Neural cell (in vitro differentiated cells): Measurements from ENCODE around the gene TARS2. TPM values are rescaled to one million over a fixed set of nuclear protein-coding genes. Genes with fewer than 3 reads are reported as not detected.

Source experiments
- H2AFZ ChIP-seq: fragments of 200-600, 300-800 bp; sonication (generic), shearing (Covaris generic); 2 replicates; pipeline ENCODE4 v1.6.0; 2014; ENCODE audit warnings: low read depth, mild to moderate bottlenecking, antibody characterized with exemption, low read length, moderate library complexity
- H3F3A ChIP-seq: fragments of 200-600 bp; shearing (Covaris generic); 2 replicates; pipeline ENCODE4 v1.6.1; 2016; ENCODE audit warnings: mild to moderate bottlenecking, moderate library complexity, mixed read lengths, antibody characterized with exemption, low read length; ENCODE audit not compliant: insufficient read depth, poor library complexity, severe bottlenecking
- H3K27ac ChIP-seq: fragments of 200-600, 300-800 bp; sonication (generic), shearing (Covaris generic); 2 replicates; pipeline ENCODE4 v1.5.1; 2014; ENCODE audit warnings: mild to moderate bottlenecking, low read length, moderate library complexity
- H3K27me3 ChIP-seq: fragments of 300-800, 200-600 bp; sonication (generic), shearing (Covaris generic); 2 replicates; pipeline ENCODE4 v1.6.0; 2014; ENCODE audit warnings: mild to moderate bottlenecking, low read depth, low read length, moderate library complexity; ENCODE audit not compliant: insufficient read depth
- H3K36me3 ChIP-seq: fragments of 300-800, 200-600 bp; sonication (generic), shearing (Covaris generic); 2 replicates; pipeline ENCODE4 v1.5.1; 2014; ENCODE audit warnings: mild to moderate bottlenecking, antibody characterized with exemption, low read length, moderate library complexity; ENCODE audit not compliant: insufficient read depth
- H3K4me2 ChIP-seq: fragments of 300-800, 200-600 bp; sonication (generic), shearing (Covaris generic); 2 replicates; pipeline ENCODE4 v1.6.0; 2014; ENCODE audit warnings: mild to moderate bottlenecking, low read length
- H3K4me3 ChIP-seq: fragments of 300-800, 200-600 bp; sonication (generic), shearing (Covaris generic); 2 replicates; pipeline ENCODE4 v1.5.1; 2014; ENCODE audit warnings: mild to moderate bottlenecking, low read length, moderate library complexity
- H3K79me2 ChIP-seq: fragments of 200-600 bp; shearing (Covaris generic); replicated peaks from 2 replicates; pipeline ENCODE4 v1.6.0; 2014; ENCODE audit warnings: mild to moderate bottlenecking, low read length, moderate library complexity; ENCODE audit not compliant: insufficient read depth
- H3K9ac ChIP-seq: fragments of 300-800, 200-600 bp; sonication (generic), shearing (Covaris generic); 2 replicates; pipeline ENCODE4 v1.6.1; 2016; ENCODE audit warnings: mild to moderate bottlenecking, low read length, mixed read lengths
- H3K9me2 ChIP-seq: fragments of 200-600 bp; shearing (Covaris generic); 2 replicates; pipeline ENCODE4 v1.6.1; 2016; ENCODE audit warnings: mild to moderate bottlenecking, low read length, mixed read lengths; ENCODE audit not compliant: insufficient read depth
- H3K9me3 ChIP-seq: fragments of 200-600, 300-800 bp; sonication (generic), shearing (Covaris generic); 2 replicates; pipeline ENCODE4 v1.6.1; 2016; ENCODE audit warnings: mild to moderate bottlenecking, mixed run types, low read length, moderate library complexity, mixed read lengths
- H4K20me1 ChIP-seq: fragments of 200-600 bp; shearing (Covaris generic); 2 replicates; pipeline ENCODE4 v1.6.1; 2016; ENCODE audit warnings: mild to moderate bottlenecking, mixed run types; ENCODE audit not compliant: insufficient read depth
- EP300 ChIP-seq: fragments of 450-650 bp; conservative IDR thresholded peaks from 2 replicates; pipeline ENCODE4 v1.6.1; 2014; ENCODE audit warnings: antibody characterized with exemption, mild to moderate bottlenecking, moderate library complexity; ENCODE audit not compliant: poor library complexity, severe bottlenecking
- EZH2 ChIP-seq: fragments of 200-600, 300-800 bp; shearing (Covaris generic), sonication (generic); IDR thresholded peaks from 2 replicates; pipeline ENCODE4 v1.6.1; 2014; ENCODE audit warnings: antibody characterized with exemption, low read length, borderline replicate concordance, mild to moderate bottlenecking; ENCODE audit not compliant: insufficient read depth, poor library complexity, severe bottlenecking
- MXI1 ChIP-seq: fragments of 450-650 bp; conservative IDR thresholded peaks from 2 replicates; pipeline ENCODE4 v1.6.1; 2014; ENCODE audit warnings: antibody characterized with exemption, mild to moderate bottlenecking; ENCODE audit not compliant: poor library complexity, severe bottlenecking
- POLR2AphosphoS5 ChIP-seq: IDR thresholded peaks from 2 replicates; pipeline ENCODE4 v1.6.1; 2012
- RAD21 ChIP-seq: fragments of 450-650 bp; conservative IDR thresholded peaks from 2 replicates; pipeline ENCODE4 v1.6.1; 2014; ENCODE audit warnings: antibody characterized with exemption, mild to moderate bottlenecking, moderate library complexity
- SMC3 ChIP-seq: fragments of 450-650 bp; conservative IDR thresholded peaks from 2 replicates; pipeline ENCODE4 v1.6.1; 2014; ENCODE audit warnings: antibody characterized with exemption, mild to moderate bottlenecking, moderate library complexity; ENCODE audit not compliant: poor library complexity
- TAF1 ChIP-seq: IDR thresholded peaks from 2 replicates; pipeline ENCODE4 v1.6.1; 2012; ENCODE audit warnings: low read depth
- polyA minus RNA-seq: library from RNA; depleted of rRNA, polyadenylated mRNA; stranded (reverse); fragments of >200 nt; gene quantifications from 2 replicates; pipeline ENCODE4 v1.2.3, GENCODE V29; 2014
- polyA plus RNA-seq: library from polyadenylated mRNA; depleted of rRNA; stranded (reverse); fragments of >200 nt; gene quantifications from 2 replicates; pipeline ENCODE4 v1.2.3, GENCODE V29; 2014
- TF ChIP-seq, protein P1 (sequence below): IDR thresholded peaks from 2 replicates; pipeline ENCODE4 v1.6.1; 2012; ENCODE audit warnings: borderline replicate concordance
- TF ChIP-seq, protein P2 (sequence below): fragments of 450-650 bp; IDR thresholded peaks from 2 replicates; pipeline ENCODE4 v1.5.1; 2014; ENCODE audit warnings: antibody characterized with exemption, mild to moderate bottlenecking, moderate library complexity; ENCODE audit not compliant: poor library complexity, severe bottlenecking

The TARS2 gene, protein sequence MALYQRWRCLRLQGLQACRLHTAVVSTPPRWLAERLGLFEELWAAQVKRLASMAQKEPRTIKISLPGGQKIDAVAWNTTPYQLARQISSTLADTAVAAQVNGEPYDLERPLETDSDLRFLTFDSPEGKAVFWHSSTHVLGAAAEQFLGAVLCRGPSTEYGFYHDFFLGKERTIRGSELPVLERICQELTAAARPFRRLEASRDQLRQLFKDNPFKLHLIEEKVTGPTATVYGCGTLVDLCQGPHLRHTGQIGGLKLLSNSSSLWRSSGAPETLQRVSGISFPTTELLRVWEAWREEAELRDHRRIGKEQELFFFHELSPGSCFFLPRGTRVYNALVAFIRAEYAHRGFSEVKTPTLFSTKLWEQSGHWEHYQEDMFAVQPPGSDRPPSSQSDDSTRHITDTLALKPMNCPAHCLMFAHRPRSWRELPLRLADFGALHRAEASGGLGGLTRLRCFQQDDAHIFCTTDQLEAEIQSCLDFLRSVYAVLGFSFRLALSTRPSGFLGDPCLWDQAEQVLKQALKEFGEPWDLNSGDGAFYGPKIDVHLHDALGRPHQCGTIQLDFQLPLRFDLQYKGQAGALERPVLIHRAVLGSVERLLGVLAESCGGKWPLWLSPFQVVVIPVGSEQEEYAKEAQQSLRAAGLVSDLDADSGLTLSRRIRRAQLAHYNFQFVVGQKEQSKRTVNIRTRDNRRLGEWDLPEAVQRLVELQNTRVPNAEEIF
- polyA plus RNA-seq, result 19.4 and 22.8 TPM in 2 replicates
- 17.0 and 20.9 TPM in 2 replicates for polyA minus RNA-seq

DNA sequence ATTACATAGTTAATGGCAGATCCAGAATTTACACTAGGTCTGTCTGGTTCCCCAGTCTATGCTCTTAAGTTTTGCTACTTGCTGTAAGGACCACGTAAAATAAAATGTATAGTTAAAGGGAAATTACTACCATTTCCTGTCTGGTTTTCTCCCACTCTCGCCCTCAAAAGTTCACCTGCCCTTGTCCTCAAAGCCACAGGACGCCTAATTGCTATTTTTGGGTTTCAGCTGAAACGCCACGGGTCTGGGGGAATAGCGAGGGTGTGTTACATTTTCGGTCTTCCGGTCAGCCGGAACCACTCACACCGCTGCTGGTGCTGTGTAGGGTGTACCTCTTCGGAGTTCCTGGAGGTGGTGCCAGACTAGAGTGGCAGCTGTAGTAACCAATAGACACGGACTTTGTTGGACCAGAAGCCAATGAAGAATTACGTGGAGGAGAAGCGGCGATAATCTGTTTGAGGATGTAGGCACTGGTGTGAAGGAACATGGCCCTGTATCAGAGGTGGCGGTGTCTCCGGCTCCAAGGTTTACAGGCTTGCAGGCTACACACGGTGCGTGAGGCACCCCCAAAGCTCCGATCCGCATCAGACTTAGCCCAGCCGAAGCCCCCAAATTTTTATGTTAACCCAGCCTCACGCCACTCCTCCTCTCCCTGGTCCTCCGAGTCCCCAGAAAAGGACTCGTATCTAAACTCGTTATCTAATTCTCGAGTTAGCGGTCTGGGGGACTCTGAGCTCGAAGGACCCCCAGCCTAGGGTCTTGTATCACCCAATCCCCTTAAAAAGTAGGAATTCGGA lies at the start of gene TARS2:
TARS2 (plus strand) TSS at position 454 of the 797 bp plus-strand sequence; CDS start at position 486, 32 bp downstream.
- no peaks in the 10 kb centered on the region for H3K27me3 ChIP-seq
- H3F3A ChIP-seq, result no peaks in the 10 kb centered on the region
- no peaks in the 10 kb centered on the region for H4K20me1 ChIP-seq
- no peaks in the 10 kb centered on the region for H3K36me3 ChIP-seq
- peaks cover 8% of the 10 kb centered on the region for H3K79me2 ChIP-seq
- H3K9ac ChIP-seq, result peak within 1 kb of the TSS; percentile 77
- H3K9me2 ChIP-seq, result no peaks in the 10 kb centered on the region
- TF ChIP-seq EZH2, result no peak
- no peak for TF ChIP-seq EP300
- TF ChIP-seq MXI1, result peak; percentile 84
- TF ChIP-seq, protein P1, sequence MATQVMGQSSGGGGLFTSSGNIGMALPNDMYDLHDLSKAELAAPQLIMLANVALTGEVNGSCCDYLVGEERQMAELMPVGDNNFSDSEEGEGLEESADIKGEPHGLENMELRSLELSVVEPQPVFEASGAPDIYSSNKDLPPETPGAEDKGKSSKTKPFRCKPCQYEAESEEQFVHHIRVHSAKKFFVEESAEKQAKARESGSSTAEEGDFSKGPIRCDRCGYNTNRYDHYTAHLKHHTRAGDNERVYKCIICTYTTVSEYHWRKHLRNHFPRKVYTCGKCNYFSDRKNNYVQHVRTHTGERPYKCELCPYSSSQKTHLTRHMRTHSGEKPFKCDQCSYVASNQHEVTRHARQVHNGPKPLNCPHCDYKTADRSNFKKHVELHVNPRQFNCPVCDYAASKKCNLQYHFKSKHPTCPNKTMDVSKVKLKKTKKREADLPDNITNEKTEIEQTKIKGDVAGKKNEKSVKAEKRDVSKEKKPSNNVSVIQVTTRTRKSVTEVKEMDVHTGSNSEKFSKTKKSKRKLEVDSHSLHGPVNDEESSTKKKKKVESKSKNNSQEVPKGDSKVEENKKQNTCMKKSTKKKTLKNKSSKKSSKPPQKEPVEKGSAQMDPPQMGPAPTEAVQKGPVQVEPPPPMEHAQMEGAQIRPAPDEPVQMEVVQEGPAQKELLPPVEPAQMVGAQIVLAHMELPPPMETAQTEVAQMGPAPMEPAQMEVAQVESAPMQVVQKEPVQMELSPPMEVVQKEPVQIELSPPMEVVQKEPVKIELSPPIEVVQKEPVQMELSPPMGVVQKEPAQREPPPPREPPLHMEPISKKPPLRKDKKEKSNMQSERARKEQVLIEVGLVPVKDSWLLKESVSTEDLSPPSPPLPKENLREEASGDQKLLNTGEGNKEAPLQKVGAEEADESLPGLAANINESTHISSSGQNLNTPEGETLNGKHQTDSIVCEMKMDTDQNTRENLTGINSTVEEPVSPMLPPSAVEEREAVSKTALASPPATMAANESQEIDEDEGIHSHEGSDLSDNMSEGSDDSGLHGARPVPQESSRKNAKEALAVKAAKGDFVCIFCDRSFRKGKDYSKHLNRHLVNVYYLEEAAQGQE, result peak; percentile 40
- no peak for TF ChIP-seq TAF1
- peak; percentile 82 for TF ChIP-seq POLR2AphosphoS5
- TF ChIP-seq, protein P2, sequence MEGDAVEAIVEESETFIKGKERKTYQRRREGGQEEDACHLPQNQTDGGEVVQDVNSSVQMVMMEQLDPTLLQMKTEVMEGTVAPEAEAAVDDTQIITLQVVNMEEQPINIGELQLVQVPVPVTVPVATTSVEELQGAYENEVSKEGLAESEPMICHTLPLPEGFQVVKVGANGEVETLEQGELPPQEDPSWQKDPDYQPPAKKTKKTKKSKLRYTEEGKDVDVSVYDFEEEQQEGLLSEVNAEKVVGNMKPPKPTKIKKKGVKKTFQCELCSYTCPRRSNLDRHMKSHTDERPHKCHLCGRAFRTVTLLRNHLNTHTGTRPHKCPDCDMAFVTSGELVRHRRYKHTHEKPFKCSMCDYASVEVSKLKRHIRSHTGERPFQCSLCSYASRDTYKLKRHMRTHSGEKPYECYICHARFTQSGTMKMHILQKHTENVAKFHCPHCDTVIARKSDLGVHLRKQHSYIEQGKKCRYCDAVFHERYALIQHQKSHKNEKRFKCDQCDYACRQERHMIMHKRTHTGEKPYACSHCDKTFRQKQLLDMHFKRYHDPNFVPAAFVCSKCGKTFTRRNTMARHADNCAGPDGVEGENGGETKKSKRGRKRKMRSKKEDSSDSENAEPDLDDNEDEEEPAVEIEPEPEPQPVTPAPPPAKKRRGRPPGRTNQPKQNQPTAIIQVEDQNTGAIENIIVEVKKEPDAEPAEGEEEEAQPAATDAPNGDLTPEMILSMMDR, result peak; percentile 58
- peak; percentile 59 for TF ChIP-seq SMC3
- peak; percentile 45 for TF ChIP-seq RAD21
- peak within 1 kb of the TSS; percentile 89 for H3K4me2 ChIP-seq
- peak within 1 kb of the TSS; percentile 93 for H2AFZ ChIP-seq
- peak within 1 kb of the TSS; percentile 94 for H3K4me3 ChIP-seq
- H3K9me3 ChIP-seq, result no peaks in the 10 kb centered on the region
- H3K27ac ChIP-seq, result peak within 1 kb of the TSS; percentile 61

DNA sequence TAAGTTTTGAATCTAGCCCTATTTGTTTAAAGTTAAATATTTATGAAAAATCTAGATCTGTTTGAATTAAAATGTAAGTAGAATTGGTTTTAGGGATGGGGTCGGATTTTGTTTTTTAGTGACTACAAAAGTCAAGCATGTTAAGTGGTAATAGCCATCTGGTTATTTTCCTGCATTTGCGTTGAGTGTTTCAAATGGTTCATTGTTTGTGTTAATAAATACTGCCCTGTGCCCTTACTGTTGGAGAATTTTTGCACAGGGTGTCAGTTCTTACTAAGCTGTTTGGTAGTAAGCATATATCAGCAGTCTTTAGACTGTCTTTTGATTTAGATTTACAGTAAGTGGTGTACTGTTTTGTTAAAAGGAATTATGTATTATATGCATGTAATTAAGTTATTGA lies 46.1 kb upstream of the TARS2 start:
- TF ChIP-seq TAF1 (no peak), RAD21 (no peak), MXI1 (no peak), POLR2AphosphoS5 (no peak), EP300 (no peak), SMC3 (no peak), EZH2 (no peak)
- TF ChIP-seq, protein P2, result no peak
- TF ChIP-seq, protein P1, result no peak
- Histone ChIP-seq H3K4me2 (no peak overlapping the region), H4K20me1 (no peaks in the 10 kb centered on the region), H3F3A (peaks cover 7% of the 10 kb centered on the region), H2AFZ (no peak overlapping the region), H3K9me3 (no peaks in the 10 kb centered on the region), H3K9me2 (no peaks in the 10 kb centered on the region), H3K9ac (no peak overlapping the region), H3K79me2 (no peaks in the 10 kb centered on the region), H3K27ac (no peak overlapping the region), H3K36me3 (peaks cover 2% of the 10 kb centered on the region), H3K4me3 (no peak overlapping the region), H3K27me3 (no peaks in the 10 kb centered on the region)
